H9 (cell line): ENCODE measurements around the gene RFX8. TPM values are rescaled to one million over a fixed set of nuclear protein-coding genes. Genes with fewer than 3 reads are reported as not detected.
"Not testable (repeated sequence)": the region's sequence is repeated elsewhere in the genome, so short reads cannot be mapped to it uniquely, and the experiment has no call there.

ENCODE experiments used
- DNase-seq: peaks from one replicate; pipeline ENCODE4 v3.0.0-alpha.2; 2017
- H2AFZ ChIP-seq: one replicate; pipeline ENCODE4 v1.6.1; 2013; ENCODE audit warnings: mild to moderate bottlenecking, low read length, control low read depth, moderate library complexity
- H2AK5ac ChIP-seq: 2 replicates; pipeline ENCODE4 v1.6.1; 2013; ENCODE audit warnings: low read length, control low read depth, mixed read lengths; ENCODE audit not compliant: insufficient read length
- H2BK120ac ChIP-seq: one replicate; pipeline ENCODE4 v1.6.1; 2013; ENCODE audit warnings: low read depth, mild to moderate bottlenecking, low read length, control low read depth, inconsistent platforms; ENCODE audit not compliant: poor library complexity, severe bottlenecking
- H2BK12ac ChIP-seq: 2 replicates; pipeline ENCODE4 v1.6.1; 2013; ENCODE audit warnings: low read length, control low read depth, mixed read lengths, low read depth; ENCODE audit not compliant: insufficient read length
- H2BK15ac ChIP-seq: 2 replicates; pipeline ENCODE4 v1.6.1; 2013; ENCODE audit warnings: low read depth, low read length, control low read depth
- H2BK20ac ChIP-seq: one replicate; pipeline ENCODE4 v1.6.1; 2013; ENCODE audit warnings: low read depth, mild to moderate bottlenecking, low read length, control low read depth, inconsistent platforms; ENCODE audit not compliant: poor library complexity, severe bottlenecking
- H2BK5ac ChIP-seq: 2 replicates; pipeline ENCODE4 v1.6.1; 2013; ENCODE audit warnings: low read length, control low read depth, mixed read lengths; ENCODE audit not compliant: insufficient read length
- H3K14ac ChIP-seq: 2 replicates; pipeline ENCODE4 v1.6.1; 2013; ENCODE audit warnings: low read length, control low read depth; ENCODE audit not compliant: insufficient read depth
- H3K18ac ChIP-seq: 2 replicates; pipeline ENCODE4 v1.6.1; 2013; ENCODE audit warnings: low read depth, mild to moderate bottlenecking, mixed read lengths, low read length, control low read depth; ENCODE audit not compliant: insufficient read length
- H3K23ac ChIP-seq: 2 replicates; pipeline ENCODE4 v1.6.1; 2013; ENCODE audit warnings: low read length, control low read depth, mixed read lengths, low read depth; ENCODE audit not compliant: insufficient read length
- H3K23me2 ChIP-seq: 2 replicates; pipeline ENCODE4 v1.6.1; 2013; ENCODE audit warnings: low read depth, mild to moderate bottlenecking, mixed read lengths, low read length, control low read depth; ENCODE audit not compliant: insufficient read length, poor library complexity, severe bottlenecking
- H3K27ac ChIP-seq: 2 replicates; pipeline ENCODE4 v1.5.1; 2013; ENCODE audit warnings: low read length, control low read depth, mixed read lengths, low read depth; ENCODE audit not compliant: insufficient read length
- H3K27me3 ChIP-seq: 2 replicates; pipeline ENCODE4 v1.6.1; 2013; ENCODE audit warnings: low read length, control low read depth, inconsistent platforms; ENCODE audit not compliant: insufficient read depth
- H3K4ac ChIP-seq: 2 replicates; pipeline ENCODE4 v1.6.1; 2013; ENCODE audit warnings: low read depth, mild to moderate bottlenecking, control low read depth, inconsistent platforms, low read length, moderate library complexity
- H3K4me1 ChIP-seq: 2 replicates; pipeline ENCODE4 v1.6.1; 2013; ENCODE audit warnings: low read length, control low read depth, inconsistent platforms; ENCODE audit not compliant: insufficient read depth
- H3K4me2 ChIP-seq: 2 replicates; pipeline ENCODE4 v1.6.1; 2013; ENCODE audit warnings: low read length, control low read depth, mixed read lengths; ENCODE audit not compliant: insufficient read length, insufficient read depth
- H3K56ac ChIP-seq: 2 replicates; pipeline ENCODE4 v1.6.1; 2013; ENCODE audit warnings: low read depth, mild to moderate bottlenecking, mixed read lengths, low read length, control low read depth; ENCODE audit not compliant: insufficient read length
- H3K79me1 ChIP-seq: 2 replicates; pipeline ENCODE4 v1.6.1; 2013; ENCODE audit warnings: low read depth, mild to moderate bottlenecking, moderate library complexity, low read length, control low read depth, inconsistent platforms; ENCODE audit not compliant: insufficient read depth, poor library complexity, severe bottlenecking
- H3K79me2 ChIP-seq: 2 replicates; pipeline ENCODE4 v1.6.1; 2013; ENCODE audit warnings: low read length, control low read depth, inconsistent platforms; ENCODE audit not compliant: insufficient read depth
- H3K9ac ChIP-seq: 2 replicates; pipeline ENCODE4 v1.6.1; 2013; ENCODE audit warnings: low read length, control low read depth, mixed read lengths; ENCODE audit not compliant: insufficient read length; ENCODE audit errors: extremely low read depth
- H3K9me3 ChIP-seq: one replicate; pipeline ENCODE4 v1.6.1; 2013; ENCODE audit warnings: low read depth, low read length, inconsistent platforms; ENCODE audit not compliant: control insufficient read depth
- H3T11ph ChIP-seq: one replicate; pipeline ENCODE4 v1.6.1; 2013; ENCODE audit warnings: mild to moderate bottlenecking, low read length, control low read depth, inconsistent platforms
- H4K20me1 ChIP-seq: one replicate; pipeline ENCODE4 v1.6.1; 2013; ENCODE audit not compliant: control insufficient read depth, insufficient read length, insufficient read depth
- H4K5ac ChIP-seq: 2 replicates; pipeline ENCODE4 v1.6.1; 2013; ENCODE audit warnings: low read depth, mild to moderate bottlenecking, mixed read lengths, low read length, control low read depth; ENCODE audit not compliant: insufficient read length
- H4K8ac ChIP-seq: replicated peaks from 2 replicates; pipeline ENCODE4 v1.6.1; 2013; ENCODE audit warnings: low read length, control low read depth, mixed read lengths, low read depth; ENCODE audit not compliant: insufficient read length
- H4K91ac ChIP-seq: 2 replicates; pipeline ENCODE4 v1.6.1; 2013; ENCODE audit warnings: low read depth, mild to moderate bottlenecking, moderate library complexity, mixed read lengths, low read length, control low read depth; ENCODE audit not compliant: insufficient read length
- H3K27ac Mint-ChIP-seq, 3 experiments: 2 replicates in 2 of 3; 3 replicates in 1 of 3; pipeline ENCODE4 v1.8.0; 2020 to 2021; ENCODE audit warnings: mixed read lengths in 3 of 3, mild to moderate bottlenecking in 1 of 3, moderate library complexity in 1 of 3
- H3K27me3 Mint-ChIP-seq: 2 replicates; pipeline ENCODE4 v1.8.0; 2021; ENCODE audit warnings: low read depth, mild to moderate bottlenecking, moderate library complexity, mixed read lengths
- H3K36me3 Mint-ChIP-seq, 3 experiments: 2 replicates in 2 of 3; 3 replicates in 1 of 3; pipeline ENCODE4 v1.8.0; 2020 to 2021; ENCODE audit warnings: low read depth in 3 of 3, mixed read lengths in 3 of 3; ENCODE audit not compliant: insufficient read depth in 1 of 3
- H3K4me1 Mint-ChIP-seq, 2 experiments: 2 replicates each; pipeline ENCODE4 v1.8.0; 2020; ENCODE audit warnings: mixed read lengths in 2 of 2
- H3K4me3 Mint-ChIP-seq, 2 experiments: 2 replicates in 1 of 2; 3 replicates in 1 of 2; pipeline ENCODE4 v1.8.0; 2020 to 2021; ENCODE audit warnings: mild to moderate bottlenecking in 2 of 2, mixed read lengths in 2 of 2, moderate library complexity in 1 of 2
- H3K9me3 Mint-ChIP-seq, 2 experiments: 2 replicates in 1 of 2; 3 replicates in 1 of 2; pipeline ENCODE4 v1.8.0; 2020; ENCODE audit warnings: mild to moderate bottlenecking in 2 of 2, mixed read lengths in 2 of 2, moderate library complexity in 1 of 2
- WGBS: extraction: QIAGEN DNeasy Blood & Tissue Kit; methylation state at CpG from one replicate; pipeline ENCODE4 v1.1.7; 2013; ENCODE audit warnings: missing lambda C conversion rate, low lambda C conversion rate, mixed read lengths; ENCODE audit not compliant: insufficient read length; ENCODE audit errors: extremely low coverage; 5-methylcytosine and 5-hydroxymethylcytosine counted together
- total RNA-seq: library from RNA; stranded (reverse); gene quantifications from 2 replicates; pipeline ENCODE4 v1.2.1, GENCODE V29; 2021

RFX8 gene
- total RNA-seq, 1 experiment from 2014 or later = 0.22 TPM

- not testable (repeated sequence) for H3K27me3 Mint-ChIP-seq, H2AK5ac ChIP-seq, H3K23ac ChIP-seq, DNase-seq, H3K79me2 ChIP-seq, H3K18ac ChIP-seq, H3K79me1 ChIP-seq, H3K9ac ChIP-seq, H3K27ac Mint-ChIP-seq, H2BK20ac ChIP-seq, H2BK120ac ChIP-seq, H3K27ac ChIP-seq, H2BK15ac ChIP-seq, H2BK5ac ChIP-seq, H3K36me3 Mint-ChIP-seq, H3K4ac ChIP-seq, H3K27me3 ChIP-seq, H4K20me1 ChIP-seq, H3K9me3 ChIP-seq, H3K4me2 ChIP-seq, H3K56ac ChIP-seq, H3K9me3 Mint-ChIP-seq, H3K14ac ChIP-seq, H4K5ac ChIP-seq, H3K4me1 ChIP-seq, H4K91ac ChIP-seq, H3T11ph ChIP-seq, H4K8ac ChIP-seq, H2AFZ ChIP-seq, H3K23me2 ChIP-seq, H3K4me1 Mint-ChIP-seq, H2BK12ac ChIP-seq, H3K4me3 Mint-ChIP-seq
- WGBS = no CpG with 5 or more reads among the region's 8 CpGs
Measured at GRCh38 chr2:101504744-101505143, 29.8 kb upstream of the RFX8 start.
